GM21529 (cell line): ENCODE measurements around the gene GPX4.
"Not testable (repeated sequence)": the region's sequence is repeated elsewhere in the genome, so short reads cannot be mapped to it uniquely, and the experiment has no call there.

Source experiments
- ATAC-seq: cut with Tn5 transposase; IDR thresholded peaks from one replicate; pipeline ENCODE4 v1.9.1; 2021; ENCODE audit not compliant: unreplicated experiment

GPX4 gene

DNA sequence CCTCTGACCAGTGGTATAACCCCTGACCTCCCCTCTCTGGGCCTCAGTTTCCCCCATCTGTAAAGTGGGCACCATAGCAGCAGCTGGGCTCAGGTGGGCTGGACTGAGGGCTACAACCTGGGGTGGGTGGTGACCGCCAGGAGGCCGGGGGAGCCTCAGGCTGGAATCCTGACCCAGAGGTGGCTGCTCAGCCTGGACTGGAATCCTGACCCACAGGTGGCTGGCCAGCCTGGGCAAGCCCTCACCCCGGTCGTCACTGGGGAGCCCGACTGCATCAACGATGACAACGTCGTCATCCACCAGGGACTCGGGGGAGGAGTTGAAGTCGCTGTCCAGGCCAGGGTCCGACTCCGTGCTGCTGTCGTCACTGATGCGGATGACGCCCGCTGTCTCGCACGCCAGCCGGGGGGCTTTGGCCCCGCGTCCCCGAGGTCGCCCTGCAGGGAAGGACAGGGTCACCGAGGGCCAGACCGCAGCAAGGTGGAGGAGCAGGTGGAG, 10.2 kb downstream of the GPX4 start:
- ATAC-seq: no peak

DNA sequence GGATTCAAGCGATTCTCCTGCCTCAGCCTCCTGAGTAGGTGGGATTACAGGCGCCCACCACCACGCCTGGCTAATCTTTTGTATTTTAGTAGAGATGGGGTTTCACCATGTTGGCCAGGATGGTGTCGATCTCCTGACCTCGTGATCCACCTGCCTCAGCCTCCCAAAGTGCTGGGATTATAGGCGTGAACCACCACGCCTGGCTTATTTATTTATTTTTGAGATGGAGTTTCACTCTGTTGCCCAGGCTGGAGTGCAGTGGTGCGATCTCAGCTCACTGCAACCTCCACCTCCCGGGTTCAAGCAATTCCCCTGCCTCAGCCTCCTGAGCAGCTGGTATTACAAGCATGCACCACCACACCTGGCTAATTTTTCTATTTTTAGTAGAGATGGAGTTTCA, 10.9 kb downstream of the GPX4 start:
- ATAC-seq: not testable (repeated sequence)

DNA sequence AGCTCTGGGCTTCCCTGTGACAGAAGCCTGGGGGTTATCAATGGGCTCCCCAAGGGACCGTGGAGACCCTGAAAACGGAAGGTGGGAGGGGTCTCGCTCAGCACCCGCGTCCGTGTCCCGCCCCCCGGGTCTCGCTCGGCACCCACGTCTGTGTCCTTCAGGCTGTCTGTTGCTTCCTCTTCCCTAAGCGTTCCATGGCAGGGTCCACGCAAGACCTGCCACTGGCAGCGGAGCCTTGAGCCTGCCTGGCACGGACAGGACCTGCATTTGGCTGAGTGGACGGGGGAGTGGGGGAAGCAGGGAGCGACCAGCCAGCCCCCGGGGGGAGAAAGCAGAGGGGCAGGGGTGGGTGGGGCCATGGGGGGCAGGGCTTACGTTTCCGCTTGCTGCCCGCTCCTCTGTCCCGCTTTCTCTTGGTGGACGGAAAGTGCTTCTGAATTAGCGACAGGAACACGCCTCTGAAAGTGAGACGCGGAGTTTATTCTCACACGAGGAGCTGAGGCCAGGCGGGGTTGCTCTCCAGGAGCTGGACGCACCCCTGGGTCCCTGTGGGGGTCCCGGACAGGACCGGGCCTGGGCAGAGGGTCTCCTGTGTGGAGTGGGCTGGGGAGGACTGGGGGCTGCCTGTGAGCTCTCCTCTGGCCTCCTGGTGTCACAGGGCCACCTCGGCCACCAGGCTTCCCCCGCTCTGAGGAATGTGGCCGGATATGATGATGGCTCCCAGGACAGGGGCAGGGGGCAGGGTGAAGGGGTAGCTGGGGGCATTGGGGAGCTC, 12.0 kb downstream of the GPX4 start:
- no peak for ATAC-seq

DNA sequence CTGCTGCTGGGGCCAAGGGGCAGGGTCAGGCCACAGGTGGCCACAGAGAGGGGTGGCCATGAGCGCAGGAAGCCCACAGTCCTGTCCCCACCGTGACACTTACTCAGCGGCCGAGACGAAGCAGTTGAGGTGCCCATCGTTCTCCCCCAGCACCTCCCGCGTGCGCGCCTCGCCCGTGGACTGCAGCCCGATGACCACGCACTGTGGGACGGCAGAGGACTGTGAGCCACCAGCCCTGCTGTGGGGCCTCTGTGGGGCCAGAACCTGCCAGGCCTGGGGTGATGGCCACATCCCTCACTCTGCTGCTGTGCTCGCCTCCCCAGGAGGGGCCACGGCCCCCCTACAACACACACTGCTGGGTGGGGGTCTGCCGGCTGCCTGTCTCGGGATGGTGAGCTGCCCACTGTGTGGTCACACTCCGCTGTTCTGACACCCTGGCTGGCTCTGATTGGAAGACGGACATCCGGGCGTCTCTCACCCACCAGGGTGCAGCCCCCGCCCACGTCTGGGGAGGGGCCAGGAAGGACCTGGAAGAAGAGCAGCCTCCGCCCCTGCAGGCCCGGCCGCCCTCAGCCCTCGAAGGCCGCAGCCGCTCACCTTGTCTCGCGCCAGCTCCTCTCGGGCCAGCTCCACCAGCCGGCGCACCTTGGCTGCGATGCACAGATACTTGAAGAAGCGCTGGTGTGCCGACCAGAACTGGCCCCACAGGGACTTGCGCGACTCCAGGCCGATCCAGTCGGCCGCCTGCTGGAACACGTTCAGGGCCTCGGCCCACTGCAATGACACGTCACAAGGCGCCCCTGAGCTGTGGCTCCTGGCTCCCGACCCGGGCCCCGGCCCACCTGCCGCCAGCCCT, 13.2 kb downstream of the GPX4 start:
- ATAC-seq: no peak

DNA sequence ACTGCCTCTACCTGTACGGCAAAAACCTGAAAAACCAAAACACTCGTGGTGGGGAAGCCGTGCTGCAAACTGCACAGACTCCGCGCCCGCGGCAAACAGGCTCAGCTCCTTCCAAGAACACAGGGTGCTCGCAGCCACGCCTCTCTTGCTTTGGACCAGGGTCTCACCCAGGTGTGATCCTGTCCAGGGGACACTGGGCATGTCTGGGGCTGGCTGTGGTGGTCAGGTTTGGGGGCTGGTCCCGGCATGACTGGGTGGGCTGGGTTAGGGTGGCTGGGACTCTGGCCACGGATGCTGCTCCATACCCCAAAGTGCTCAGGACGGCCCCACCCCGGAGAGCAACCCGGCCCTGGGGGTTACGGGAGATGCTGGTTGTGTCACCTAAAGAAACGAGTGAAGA, 13.9 kb downstream of the GPX4 start:
- no peak for ATAC-seq

DNA sequence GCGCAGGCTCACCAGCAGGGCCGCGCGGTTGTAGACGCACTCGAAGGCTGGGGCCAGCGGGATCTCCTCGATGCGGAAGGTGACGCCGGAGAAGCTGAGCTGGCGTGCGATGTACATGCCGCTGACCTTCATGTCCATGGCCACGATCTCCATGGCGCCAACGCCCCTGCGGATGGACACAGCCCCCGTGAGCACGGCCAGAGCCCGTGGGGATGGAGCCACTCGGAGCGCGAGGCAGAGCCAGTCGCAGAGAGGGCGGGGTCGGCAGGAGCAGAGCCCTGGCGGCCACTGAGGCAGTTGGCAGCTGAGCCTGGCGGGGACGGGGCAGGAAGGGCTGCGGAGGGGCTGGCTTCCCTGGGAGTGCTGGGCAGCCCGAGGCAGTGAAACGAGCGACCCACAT, 15.2 kb downstream of the GPX4 start:
- ATAC-seq: no peak

DNA sequence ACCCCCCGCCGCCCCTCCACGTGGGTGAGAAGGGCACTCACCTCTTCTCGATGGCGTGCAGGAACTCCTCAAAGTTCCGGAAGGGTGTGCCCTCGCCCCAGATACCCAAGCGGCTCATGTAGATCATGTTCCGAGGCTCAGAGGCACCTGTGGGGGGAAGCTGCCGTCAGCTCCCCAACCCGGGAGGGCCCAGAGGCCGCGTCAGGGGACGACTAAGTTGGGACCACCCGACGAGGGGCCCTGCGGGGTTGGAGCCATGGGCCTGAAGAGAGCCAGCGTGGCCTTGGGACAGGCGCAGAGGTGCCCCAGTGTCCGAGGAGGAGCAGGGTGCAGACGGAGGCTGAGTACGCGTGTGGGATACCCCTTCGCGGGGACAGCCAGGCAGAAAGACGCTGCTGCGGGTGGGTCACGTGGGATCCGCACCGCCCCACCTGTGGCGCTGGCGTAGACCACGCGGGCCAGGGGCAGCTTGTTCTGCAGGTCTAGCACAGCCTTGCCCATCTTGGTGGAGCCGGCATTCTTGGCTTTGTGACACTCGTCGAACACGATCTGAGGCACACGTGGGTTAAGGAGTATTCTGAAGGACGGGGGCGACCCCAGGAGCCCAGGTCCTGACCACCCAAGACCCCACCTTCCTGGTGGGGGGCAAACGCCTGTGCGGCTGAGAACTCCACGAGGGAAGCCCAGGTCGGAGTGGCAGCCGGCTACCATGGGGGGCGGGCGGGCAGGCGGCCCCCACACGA, 15.9 kb downstream of the GPX4 start:
- ATAC-seq: no peak

DNA sequence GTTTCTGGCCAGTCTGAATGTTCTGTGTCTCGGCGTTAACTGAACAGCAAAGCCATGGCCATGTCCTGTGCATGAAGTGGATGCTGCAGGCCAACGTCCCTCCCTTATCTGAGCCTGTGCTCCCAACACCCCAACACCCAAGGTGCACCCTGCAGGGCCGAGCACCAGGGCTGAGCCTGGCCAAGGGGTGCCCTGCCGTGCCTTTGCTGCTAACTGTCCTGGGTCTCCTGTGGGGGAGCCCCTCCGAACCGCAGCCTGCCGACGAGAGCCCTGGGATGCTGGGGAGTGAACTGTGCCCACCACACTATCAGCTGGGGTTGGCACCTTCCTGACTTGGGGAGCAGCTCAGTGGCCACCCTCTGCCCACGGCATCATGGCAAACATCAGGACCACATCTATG, 17.6 kb downstream of the GPX4 start:
- ATAC-seq: no peak

DNA sequence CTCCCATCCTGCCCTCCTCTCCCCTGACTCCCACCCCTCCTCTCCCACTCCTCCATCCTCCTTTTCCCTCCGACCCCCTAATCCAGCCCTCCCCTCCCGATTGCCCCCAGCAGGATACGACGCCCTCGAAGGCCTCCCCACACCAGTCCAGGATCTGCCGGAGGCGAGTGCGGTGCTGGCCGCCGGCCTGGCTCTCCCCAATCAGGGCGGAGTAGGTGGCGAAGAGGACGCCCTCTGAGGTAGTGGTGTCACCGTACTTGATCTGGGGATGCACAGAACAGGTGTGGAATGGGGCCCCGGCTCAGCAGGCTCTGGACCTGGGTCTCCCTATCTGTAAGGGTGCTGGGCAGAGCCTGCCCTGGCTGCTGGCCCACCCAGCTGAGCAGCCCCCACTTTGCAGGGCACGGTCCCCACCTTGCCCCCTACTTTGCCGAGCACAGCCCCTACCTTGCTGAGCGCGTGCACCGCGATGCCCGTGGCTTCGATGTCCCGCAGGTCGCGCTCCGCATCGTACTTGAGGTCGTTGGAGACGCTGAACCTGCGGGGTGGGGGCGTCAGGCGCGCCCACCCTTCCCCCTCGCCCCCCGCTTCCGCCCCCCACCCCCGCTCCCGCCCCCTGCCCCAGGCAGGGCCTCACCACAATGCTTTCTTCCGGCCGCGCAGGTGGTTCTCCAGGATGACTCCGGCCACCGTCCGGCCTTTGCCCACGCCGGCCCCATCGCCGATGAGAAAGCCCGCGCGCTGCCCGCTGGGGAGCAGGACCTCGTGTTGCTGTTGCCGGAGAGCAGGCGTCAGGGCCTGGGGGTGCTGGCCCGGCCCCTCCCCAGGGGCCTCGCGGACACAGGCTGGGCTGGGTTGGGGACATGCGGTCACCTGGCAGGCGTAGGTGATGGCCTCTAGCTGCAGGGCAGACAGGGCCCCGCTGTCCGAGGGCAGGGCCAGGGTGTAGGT, 18.5 kb downstream of the GPX4 start:
- ATAC-seq: no peak

DNA sequence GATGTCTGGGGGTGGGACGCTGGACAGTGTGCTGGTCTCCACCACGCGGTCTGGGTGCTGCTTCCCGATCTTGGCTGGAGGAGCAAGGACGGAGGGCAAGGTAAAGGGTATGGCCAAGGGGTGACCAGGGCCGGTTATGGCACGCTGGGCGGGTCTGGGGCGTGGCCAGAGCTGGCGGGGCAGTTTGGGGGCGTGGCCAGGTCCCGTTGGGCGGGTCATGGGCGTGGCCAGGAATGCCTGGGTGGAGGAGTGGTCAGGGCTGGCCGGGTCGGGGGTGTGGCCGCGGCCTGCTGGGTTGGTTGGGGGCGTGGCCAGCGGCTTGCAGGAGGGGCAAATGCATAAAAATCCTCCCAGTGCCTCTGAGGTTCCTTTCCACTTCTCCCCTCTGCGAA, 19.2 kb downstream of the GPX4 start:
- no peak for ATAC-seq

DNA sequence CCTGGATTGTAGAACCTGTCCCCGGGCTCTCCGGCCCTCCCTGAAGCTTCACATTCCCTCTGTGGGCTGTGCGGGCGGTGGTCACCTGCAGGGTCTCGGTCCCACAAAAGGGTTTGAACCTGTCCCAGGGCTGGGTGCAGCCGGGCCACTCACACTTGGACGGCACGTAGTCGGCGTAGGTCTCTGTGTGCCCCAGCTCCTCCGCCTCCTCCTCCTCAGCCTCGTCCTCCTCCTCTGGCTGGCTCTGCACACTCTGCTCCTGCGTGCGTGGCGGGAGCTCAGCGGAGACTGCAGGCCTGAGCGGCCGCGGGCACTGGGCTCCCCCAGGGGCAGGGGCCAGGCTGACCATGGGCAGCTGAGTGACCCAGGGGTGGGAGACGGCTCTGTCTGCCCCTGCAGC, 19.6 kb downstream of the GPX4 start:
- no peak for ATAC-seq

DNA sequence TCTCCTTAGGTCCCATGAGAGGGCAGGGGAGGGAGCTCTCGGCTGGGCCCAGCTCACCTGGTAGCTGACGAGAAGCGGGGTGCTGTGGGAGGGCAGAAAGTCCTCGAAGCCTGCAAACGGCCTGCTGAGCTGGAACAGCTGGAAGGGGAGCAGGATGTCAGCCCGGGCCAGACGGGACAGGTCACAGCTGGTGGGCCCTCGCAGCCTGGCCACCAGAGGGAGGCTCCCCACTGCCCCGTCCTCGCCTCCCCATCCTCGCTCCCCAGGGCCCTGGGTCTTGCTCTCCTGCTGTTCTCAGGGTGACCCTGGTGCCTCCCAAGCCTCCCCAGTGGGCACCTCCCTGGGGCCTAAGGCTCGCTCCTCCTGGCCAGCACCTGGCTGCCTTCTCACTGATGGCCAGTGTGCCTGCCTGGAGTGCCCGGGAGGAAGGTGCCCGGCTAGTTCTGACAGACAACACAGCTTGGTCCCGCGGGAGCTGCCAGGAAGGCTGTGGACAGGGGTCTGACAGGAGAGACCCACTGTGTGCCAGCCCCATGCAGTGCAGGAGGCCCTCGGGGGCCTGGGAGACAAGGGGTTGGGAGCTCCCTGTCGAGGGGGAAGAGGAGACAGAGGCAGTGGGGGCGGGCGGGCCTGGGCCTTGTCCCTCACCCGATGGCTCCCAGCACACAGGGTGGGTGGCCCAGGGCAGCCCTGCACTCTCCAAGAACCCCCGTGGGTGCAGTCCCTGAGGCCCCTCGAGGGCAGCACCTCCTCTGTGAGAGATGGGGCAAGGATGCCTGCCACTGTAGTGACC, 20.3 kb downstream of the GPX4 start:
- no peak for ATAC-seq

DNA sequence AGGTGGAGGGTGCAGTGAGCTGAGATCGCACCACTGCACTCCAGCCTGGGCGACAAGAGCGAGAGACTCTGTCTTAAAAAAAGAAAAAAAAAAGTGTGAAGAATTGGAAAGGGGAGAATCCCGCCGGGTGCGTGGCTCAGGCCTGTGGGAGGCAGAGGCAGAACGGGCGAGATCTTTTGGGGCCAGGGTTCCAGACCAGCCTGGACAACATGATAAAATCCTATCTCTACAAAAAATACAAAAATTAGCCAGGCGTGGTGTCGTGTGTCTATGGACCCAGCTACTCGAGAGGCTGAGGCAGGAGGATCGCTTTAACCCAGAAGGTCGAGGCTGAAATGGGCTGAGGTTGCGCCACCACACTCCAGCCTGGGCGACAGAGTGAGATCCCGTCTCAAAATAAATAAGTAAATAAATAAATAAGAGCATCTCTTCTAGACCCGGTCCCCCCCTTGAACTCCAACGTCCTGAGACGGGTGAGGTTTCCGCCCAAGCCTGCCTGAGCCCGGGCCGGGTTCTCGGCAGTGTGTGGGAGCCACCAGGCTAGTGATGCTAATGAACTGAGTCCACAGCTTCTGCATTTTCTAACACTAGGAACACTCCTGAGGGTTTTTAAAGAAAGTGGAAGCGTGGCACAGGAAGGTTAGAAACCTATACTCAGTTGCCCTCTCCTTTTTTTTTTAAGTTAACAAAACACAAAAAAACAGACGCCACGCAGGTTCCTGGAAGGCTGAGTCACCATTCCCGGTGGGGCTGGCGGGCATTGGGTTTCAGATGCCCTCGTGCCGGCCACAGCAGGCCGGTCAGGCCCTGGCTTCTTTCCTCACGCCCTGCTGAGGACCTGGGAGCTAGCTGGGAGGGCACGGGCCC, 22.0 kb downstream of the GPX4 start:
- no peak for ATAC-seq

DNA sequence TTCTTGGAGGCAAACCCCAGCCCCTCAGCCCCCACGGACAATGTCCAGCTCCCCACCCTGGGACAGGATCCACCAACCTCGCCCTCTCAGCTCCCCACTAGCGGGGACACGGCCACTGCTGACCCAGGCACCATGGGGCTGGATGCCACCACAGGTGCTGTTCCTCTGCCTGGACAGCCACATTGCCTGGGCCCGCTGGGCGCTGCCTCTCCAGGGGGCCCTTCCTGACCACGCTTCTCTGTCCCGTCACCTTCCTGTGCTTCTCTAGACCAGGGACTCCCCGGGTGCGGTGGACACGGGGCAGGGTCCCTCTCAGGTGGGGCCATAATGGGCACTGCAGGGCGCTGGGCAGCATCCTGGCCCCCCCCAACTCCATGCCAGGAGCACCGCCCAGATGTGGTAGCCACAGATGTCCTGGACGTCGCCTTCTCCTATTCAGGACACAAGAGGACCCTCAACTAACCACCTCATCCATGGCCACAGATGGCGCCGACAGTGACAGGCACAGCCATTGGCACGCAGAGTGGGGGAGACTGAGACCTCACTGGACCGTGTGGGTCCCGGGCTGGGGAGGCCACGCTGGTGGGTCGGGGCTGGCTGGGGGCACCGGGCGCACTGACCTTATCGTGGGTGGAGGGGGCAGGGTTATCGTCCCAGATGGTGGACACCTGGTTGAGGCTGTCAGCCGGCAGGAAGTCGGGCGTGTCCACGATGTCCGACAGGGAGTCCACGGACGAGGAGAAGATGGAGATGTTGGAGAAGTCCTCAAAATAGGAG, 23.4 kb downstream of the GPX4 start:
- ATAC-seq: no peak

DNA sequence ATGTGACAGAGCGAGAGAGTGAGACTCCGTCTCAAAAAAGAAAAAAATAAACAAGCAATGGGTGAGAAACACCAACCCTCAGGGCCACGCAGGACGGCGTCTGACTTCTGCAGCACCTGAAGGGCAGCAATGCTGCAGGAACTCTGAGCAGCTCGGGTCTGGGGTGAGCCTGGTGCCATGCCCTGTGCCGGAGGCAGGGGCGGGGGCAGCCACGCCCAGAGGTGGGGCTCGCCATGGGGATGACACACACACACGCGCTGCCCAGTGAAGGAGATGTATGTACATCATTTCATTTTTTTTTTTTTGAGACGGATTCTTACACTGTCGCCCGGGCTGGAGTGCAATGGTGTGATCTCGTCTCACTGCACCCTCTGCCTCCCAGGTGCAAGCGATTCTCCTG, 24.3 kb downstream of the GPX4 start:
- ATAC-seq: no peak

DNA sequence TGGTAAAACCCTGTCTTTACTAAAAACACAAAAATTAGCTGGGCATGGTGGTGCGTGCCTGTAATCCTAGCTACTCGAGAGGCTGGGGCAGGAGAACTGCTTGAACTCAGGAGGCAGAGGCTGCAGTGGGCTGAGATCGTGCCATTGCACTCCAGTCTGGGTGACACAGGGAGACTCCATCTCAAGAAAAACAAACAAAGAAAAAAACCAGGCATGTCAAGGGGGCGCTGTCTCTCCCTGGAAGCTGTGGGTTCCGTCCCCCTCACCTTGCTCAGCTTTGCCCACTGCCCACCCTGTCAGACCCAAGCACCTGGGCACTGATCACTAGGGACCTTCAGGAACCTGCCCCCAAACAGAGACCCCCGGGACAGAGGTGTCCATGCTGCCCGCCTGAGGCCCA, 25.3 kb downstream of the GPX4 start:
- ATAC-seq: not testable (repeated sequence)

DNA sequence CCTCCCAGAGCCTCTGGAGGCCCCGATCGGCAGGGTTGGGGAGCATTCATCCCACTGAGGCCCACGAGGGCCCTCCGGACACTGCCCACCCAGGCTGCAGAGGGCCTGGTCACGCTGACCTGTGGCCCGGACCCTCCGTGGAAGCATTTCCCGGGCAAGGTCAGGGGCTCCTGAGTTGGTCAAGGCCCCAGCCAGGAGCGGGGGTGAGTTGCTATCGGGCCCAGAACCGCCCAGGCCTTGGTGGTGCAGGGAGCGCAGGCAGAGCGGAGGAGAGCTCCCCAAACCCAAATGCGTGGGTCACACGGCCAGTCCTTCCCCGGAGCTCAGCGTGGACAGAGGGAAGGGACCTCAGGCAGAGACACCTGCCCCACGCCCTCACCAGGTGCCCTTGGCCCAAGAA, 25.7 kb downstream of the GPX4 start:
- no peak for ATAC-seq
